Measurements from ENCODE around the gene COL4A1. TPM values are rescaled to one million over a fixed set of nuclear protein-coding genes. Genes with fewer than 3 reads are reported as not detected.

COL4A1 gene
- total and polyA plus RNA-seq, 2 donors from 2014 or later: 53.0 to 218 TPM

GRCh38 chr13:110179116-110179856 is 127.7 kb downstream of the COL4A1 start:
- FAIRE-seq: no peak
- no peak for TF ChIP-seq CTCF (IDR thresholded peaks at IDR 0.05; ENCODE audit: borderline replicate concordance, extremely low read depth, insufficient read depth)
- Histone ChIP-seq H3K9me3 (ENCODE audit: control insufficient read depth in 2 of 3, insufficient read depth in 1 of 3, low read length in 3 of 3) (no peaks in the 10 kb centered on the region), H3K9ac (ENCODE audit: low read length in 3 of 3) (no peak overlapping the region), H3K4me1 (ENCODE audit: control insufficient read depth in 2 of 3, insufficient read depth in 2 of 3, low read depth in 1 of 3, low read length in 3 of 3) (no peaks in the 10 kb centered on the region), H3K36me3 (ENCODE audit: control insufficient read depth in 2 of 3, insufficient read depth in 3 of 3, low read length in 3 of 3) (peaks cover 23 to 79% (median 55%) of the 10 kb centered on the region in 3 donors), H3K27ac (ENCODE audit: low read depth in 2 of 2, low read length in 2 of 2) (no peak overlapping the region), H3K27me3 (ENCODE audit: control insufficient read depth, insufficient read depth, low read length) (no peaks in the 10 kb centered on the region), H3K4me3 (ENCODE audit: low read length in 3 of 3) (no peak overlapping the region)
- intact Hi-C loops (cut with DNase I): no loop called here
- DNase-seq: no peak

GRCh38 chr13:110177790-110178189 is 129.2 kb downstream of the COL4A1 start:
- Histone ChIP-seq H3K4me3 (ENCODE audit: low read length in 3 of 3) (no peak overlapping the region), H3K27me3 (ENCODE audit: control insufficient read depth, insufficient read depth, low read length) (no peaks in the 10 kb centered on the region), H3K9ac (ENCODE audit: low read length in 3 of 3) (no peak overlapping the region), H3K9me3 (ENCODE audit: control insufficient read depth in 2 of 3, insufficient read depth in 1 of 3, low read length in 3 of 3) (no peaks in the 10 kb centered on the region), H3K27ac (ENCODE audit: low read depth in 2 of 2, low read length in 2 of 2) (no peak overlapping the region), H3K4me1 (ENCODE audit: control insufficient read depth in 2 of 3, insufficient read depth in 2 of 3, low read depth in 1 of 3, low read length in 3 of 3) (no peaks in the 10 kb centered on the region), H3K36me3 (ENCODE audit: control insufficient read depth in 2 of 3, insufficient read depth in 3 of 3, low read length in 3 of 3) (peaks cover 32 to 82% (median 57%) of the 10 kb centered on the region in 3 donors)
- FAIRE-seq: no peak
- TF ChIP-seq CTCF (IDR thresholded peaks at IDR 0.05; ENCODE audit: borderline replicate concordance, extremely low read depth, insufficient read depth): no peak
- no peak for DNase-seq
- intact Hi-C loops (cut with DNase I): no loop called here

GRCh38 chr13:110176431-110176830 is 130.5 kb downstream of the COL4A1 start:
- Histone ChIP-seq H3K4me3 (ENCODE audit: low read length in 3 of 3) (no peak overlapping the region), H3K9me3 (ENCODE audit: control insufficient read depth in 2 of 3, insufficient read depth in 1 of 3, low read length in 3 of 3) (no peaks in the 10 kb centered on the region), H3K36me3 (ENCODE audit: control insufficient read depth in 2 of 3, insufficient read depth in 3 of 3, low read length in 3 of 3) (peaks cover 35 to 82% (median 53%) of the 10 kb centered on the region in 3 donors), H3K4me1 (ENCODE audit: control insufficient read depth in 2 of 3, insufficient read depth in 2 of 3, low read depth in 1 of 3, low read length in 3 of 3) (no peaks in the 10 kb centered on the region), H3K27ac (ENCODE audit: low read depth in 2 of 2, low read length in 2 of 2) (no peak overlapping the region), H3K9ac (ENCODE audit: low read length in 3 of 3) (no peak overlapping the region), H3K27me3 (ENCODE audit: control insufficient read depth, insufficient read depth, low read length) (no peaks in the 10 kb centered on the region)
- intact Hi-C loops (cut with DNase I): no loop called here
- TF ChIP-seq CTCF (IDR thresholded peaks at IDR 0.05; ENCODE audit: borderline replicate concordance, extremely low read depth, insufficient read depth): no peak
- DNase-seq: no peak
- FAIRE-seq: no peak
